ENCODE measurements around the gene NAV1.

DNA sequence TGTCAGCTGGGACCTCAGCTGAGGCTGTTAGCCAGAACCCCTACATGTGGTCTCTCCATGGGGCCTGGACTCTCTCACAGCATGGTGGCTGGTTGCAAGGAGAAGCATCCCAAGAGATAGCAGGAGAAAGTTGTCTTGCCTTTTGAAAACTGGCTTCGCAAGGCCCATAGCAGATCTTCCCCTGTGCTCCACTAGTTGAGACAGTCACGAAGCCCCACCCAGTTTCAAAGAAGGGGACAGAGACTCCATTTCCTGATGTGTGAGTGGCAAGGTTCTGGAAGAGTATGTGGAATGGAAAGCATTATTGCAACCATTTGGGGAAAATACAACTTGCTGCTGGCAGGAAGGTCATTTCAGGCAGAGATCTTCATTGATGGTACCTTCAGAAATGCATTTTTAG, 24.5 kb upstream of the NAV1 start:
- no peak for TF ChIP-seq POLR2A (IDR thresholded peaks at IDR 0.05; ENCODE audit: low read depth, low read length)
- TF ChIP-seq POLR2AphosphoS5 (IDR thresholded peaks at IDR 0.05; ENCODE audit: low read depth, low read length): no peak
- no peak for TF ChIP-seq POU2F2 (IDR thresholded peaks at IDR 0.05; ENCODE audit: low read depth, low read length)

Data from GM12891 (cell line).